ENCODE data around the gene SHISA9. TPM values are rescaled to one million over a fixed set of nuclear protein-coding genes. Genes with fewer than 3 reads are reported as not detected.

Gene SHISA9
- total and polyA plus RNA-seq, 4 donors, result under 0.01 to 0.08 (median 0.07) TPM; not detected in 1

GRCh38 chr16:12975766-12976165 is 74.4 kb downstream of the SHISA9 start:
- no peaks in the 10 kb centered on the region for H3K9me3 ChIP-seq (ENCODE audit: control insufficient read depth in 4 of 4, low read length in 3 of 4)
- no peak overlapping the region for H3K9ac ChIP-seq (ENCODE audit: low read depth in 1 of 2, low read length in 2 of 2)
- H3K36me3 ChIP-seq (ENCODE audit: control insufficient read depth in 4 of 4, insufficient read depth in 3 of 4, low read depth in 1 of 4, low read length in 3 of 4), result no peaks in the 10 kb centered on the region
- H3K4me1 ChIP-seq (ENCODE audit: control insufficient read depth in 4 of 4, insufficient read depth in 4 of 4, low read length in 3 of 4), result no peaks in the 10 kb centered on the region
- 74% methylated on average over 3 of the region's 3 CpGs for WGBS
- DNase-seq (ENCODE audit: low spot score), result no peak
- H3K27me3 ChIP-seq (ENCODE audit: control insufficient read depth in 4 of 4, insufficient read depth in 4 of 4, low read length in 3 of 4), result no peaks in the 10 kb centered on the region
- no peak overlapping the region for H3K27ac ChIP-seq (ENCODE audit: low read depth in 1 of 2, low read length in 2 of 2)
- H3K4me3 ChIP-seq (ENCODE audit: low read depth in 1 of 3, low read length in 3 of 3), result no peak overlapping the region
- TF ChIP-seq FOXA1 (IDR thresholded peaks at IDR 0.05) (no peak), SP1 (IDR thresholded peaks at IDR 0.05) (no peak), CTCF (IDR thresholded peaks at IDR 0.05; ENCODE audit: low read depth, low read length, missing input control) (no peak), NR2F2 (IDR thresholded peaks at IDR 0.05) (no peak), ZBTB33 (IDR thresholded peaks at IDR 0.05) (no peak), EGR1 (IDR thresholded peaks at IDR 0.05; ENCODE audit: low read depth in 2 of 2) (no peak), TAF1 (conservative IDR thresholded peaks at IDR 0.05) (no peak), HNF4A (conservative IDR thresholded peaks at IDR 0.05) (no peak), FOXA2 (IDR thresholded peaks at IDR 0.05) (no peak), MAX (IDR thresholded peaks at IDR 0.05) (no peak), HNF4G (IDR thresholded peaks at IDR 0.05) (no peak), RAD21 (IDR thresholded peaks at IDR 0.05) (no peak), GABPA (IDR thresholded peaks at IDR 0.05 in 1 of 2, conservative IDR thresholded peaks at IDR 0.05 in 1 of 2) (no peak), REST (IDR thresholded peaks at IDR 0.05) (no peak), JUND (IDR thresholded peaks at IDR 0.05) (no peak), ATF3 (IDR thresholded peaks at IDR 0.05) (no peak), RXRA (IDR thresholded peaks at IDR 0.05) (no peak), YY1 (IDR thresholded peaks at IDR 0.05) (no peak)
